GM19455 (cell line): Measurements from ENCODE around the gene OPCML.

ENCODE experiments used
- ATAC-seq: cut with Tn5 transposase; IDR thresholded peaks from one replicate; pipeline ENCODE4 v1.9.1; 2021; ENCODE audit not compliant: unreplicated experiment

The OPCML gene

GRCh38 chr11:132604431-132604830, 927.9 kb downstream of the OPCML start:
- ATAC-seq = no peak

GRCh38 chr11:132601875-132602274, 930.4 kb downstream of the OPCML start:
- no peak for ATAC-seq

- ATAC-seq = no peak
These were observed 936.6 kb downstream of the OPCML start for GRCh38 chr11:132595711-132596134.

GRCh38 chr11:132595246-132595645, 937.1 kb downstream of the OPCML start:
- no peak for ATAC-seq

GRCh38 chr11:132590986-132591385, 941.3 kb downstream of the OPCML start:
- no peak for ATAC-seq

GRCh38 chr11:132590554-132590953, 941.7 kb downstream of the OPCML start:
- ATAC-seq = no peak

- ATAC-seq = no peak
These were observed 942.5 kb downstream of the OPCML start for GRCh38 chr11:132589791-132590190.

- no peak for ATAC-seq
These were observed 943.9 kb downstream of the OPCML start for GRCh38 chr11:132588366-132588765.

GRCh38 chr11:132587716-132588115, 944.6 kb downstream of the OPCML start:
- no peak for ATAC-seq

- ATAC-seq = no peak
These were observed 945.5 kb downstream of the OPCML start for GRCh38 chr11:132586801-132587200.

- ATAC-seq = no peak
These were observed 952.5 kb downstream of the OPCML start for GRCh38 chr11:132579634-132580327.

GRCh38 chr11:132579136-132579535, 953.2 kb downstream of the OPCML start:
- no peak for ATAC-seq

GRCh38 chr11:132578580-132578979, 953.7 kb downstream of the OPCML start:
- ATAC-seq = no peak

GRCh38 chr11:132576706-132577105, 955.6 kb downstream of the OPCML start:
- no peak for ATAC-seq

- no peak for ATAC-seq
These were observed 968.0 kb downstream of the OPCML start for GRCh38 chr11:132564091-132564885.

- no peak for ATAC-seq
These were observed 969.3 kb downstream of the OPCML start for GRCh38 chr11:132563050-132563449.

GRCh38 chr11:132561937-132562336, 970.4 kb downstream of the OPCML start:
- no peak for ATAC-seq

- no peak for ATAC-seq
These were observed 972.8 kb downstream of the OPCML start for GRCh38 chr11:132559331-132560036.

- no peak for ATAC-seq
These were observed 976.0 kb downstream of the OPCML start for GRCh38 chr11:132556316-132556715.

GRCh38 chr11:132555617-132556016, 976.7 kb downstream of the OPCML start:
- ATAC-seq = no peak

- ATAC-seq = no peak
These were observed 981.3 kb downstream of the OPCML start for GRCh38 chr11:132551016-132551415.

- ATAC-seq = no peak
These were observed 982.7 kb downstream of the OPCML start for GRCh38 chr11:132549561-132549960.
